HG02852 (cell line): Measurements from ENCODE around the gene LPCAT1.
A peak's percentile ranks its signal among the peaks of the same experiment; 100 is the strongest.
"Not testable (repeated sequence)": the region's sequence is repeated elsewhere in the genome, so short reads cannot be mapped to it uniquely, and the experiment has no call there.

Experiments used
- ATAC-seq: cut with Tn5 transposase; IDR thresholded peaks from one replicate; pipeline ENCODE4 v1.9.1; 2021; ENCODE audit warnings: mild to moderate bottlenecking, moderate library complexity; ENCODE audit not compliant: unreplicated experiment

The LPCAT1 gene

GRCh38 chr5:1510151-1510561 lies 13.6 kb downstream of the LPCAT1 start:
- ATAC-seq: no peak

- ATAC-seq: no peak
These were observed 14.2 kb downstream of the LPCAT1 start for GRCh38 chr5:1509346-1510085.

GRCh38 chr5:1508659-1509290 lies 15.0 kb downstream of the LPCAT1 start:
- ATAC-seq: no peak

GRCh38 chr5:1507961-1508658 lies 15.7 kb downstream of the LPCAT1 start:
- no peak for ATAC-seq

- no peak for ATAC-seq
These were observed 16.3 kb downstream of the LPCAT1 start for GRCh38 chr5:1507457-1507856.

GRCh38 chr5:1507014-1507375 lies 16.8 kb downstream of the LPCAT1 start:
- ATAC-seq: no peak

- no peak for ATAC-seq
These were observed 17.3 kb downstream of the LPCAT1 start for GRCh38 chr5:1506242-1507013.

GRCh38 chr5:1505506-1506241 lies 18.1 kb downstream of the LPCAT1 start:
- no peak for ATAC-seq

- ATAC-seq: not testable (repeated sequence)
These were observed 18.7 kb downstream of the LPCAT1 start for GRCh38 chr5:1505089-1505488.

- ATAC-seq: no peak
These were observed 19.1 kb downstream of the LPCAT1 start for GRCh38 chr5:1504617-1505016.

- no peak for ATAC-seq
These were observed 19.6 kb downstream of the LPCAT1 start for GRCh38 chr5:1504069-1504595.

GRCh38 chr5:1503241-1504068 lies 20.3 kb downstream of the LPCAT1 start:
- peak; percentile 21 for ATAC-seq

GRCh38 chr5:1502737-1503120 lies 21.0 kb downstream of the LPCAT1 start:
- no peak for ATAC-seq

GRCh38 chr5:1502046-1502736 lies 21.6 kb downstream of the LPCAT1 start:
- ATAC-seq: no peak

GRCh38 chr5:1501372-1502045 lies 22.3 kb downstream of the LPCAT1 start:
- ATAC-seq: no peak

GRCh38 chr5:1500411-1501091 lies 23.2 kb downstream of the LPCAT1 start:
- ATAC-seq: no peak

- ATAC-seq: no peak
These were observed 23.9 kb downstream of the LPCAT1 start for GRCh38 chr5:1499851-1500250.
